Glutamatergic neuron (in vitro differentiated cells): Measurements from ENCODE around the gene FNIP2. TPM values are rescaled to one million over a fixed set of nuclear protein-coding genes. Genes with fewer than 3 reads are reported as not detected.

Experiments used
- DNase-seq: peaks from one replicate; pipeline ENCODE4 v3.0.0; 2022
- H3K27ac Mint-ChIP-seq: one replicate; pipeline ENCODE4 v1.8.0; 2020; ENCODE audit warnings: mild to moderate bottlenecking, mixed read lengths, inconsistent platforms; ENCODE audit not compliant: unreplicated experiment
- H3K27me3 Mint-ChIP-seq: one replicate; pipeline ENCODE4 v1.8.0; 2020; ENCODE audit warnings: mild to moderate bottlenecking, moderate library complexity, mixed read lengths, inconsistent platforms; ENCODE audit not compliant: unreplicated experiment
- H3K36me3 Mint-ChIP-seq: one replicate; pipeline ENCODE4 v1.8.0; 2020; ENCODE audit warnings: mild to moderate bottlenecking, mixed read lengths, inconsistent platforms; ENCODE audit not compliant: unreplicated experiment
- H3K4me1 Mint-ChIP-seq: one replicate; pipeline ENCODE4 v1.8.0; 2020; ENCODE audit warnings: mild to moderate bottlenecking, low read depth, mixed read lengths, inconsistent platforms; ENCODE audit not compliant: unreplicated experiment
- H3K4me3 Mint-ChIP-seq: one replicate; pipeline ENCODE4 v1.8.0; 2020; ENCODE audit warnings: mild to moderate bottlenecking, mixed read lengths, inconsistent platforms; ENCODE audit not compliant: unreplicated experiment
- H3K9me3 Mint-ChIP-seq: one replicate; pipeline ENCODE4 v1.8.0; 2020; ENCODE audit warnings: mild to moderate bottlenecking, moderate library complexity, mixed read lengths, inconsistent platforms; ENCODE audit not compliant: unreplicated experiment
- CTCF ChIP-seq: fragments of 200-600 bp; sonication (generic); IDR thresholded peaks from one replicate; pipeline ENCODE4 v1.5.0; 2021; ENCODE audit not compliant: partially characterized antibody, unreplicated experiment
- total RNA-seq: library from RNA; stranded (reverse); fragmentation: NEBNext Ultra II Directional; extraction: Animal tissue kit (Norgen Biotek cat#: 25700); gene quantifications from one replicate; pipeline ENCODE4 v1.2.1, GENCODE V29; 2021; ENCODE audit not compliant: unreplicated experiment

FNIP2 gene
- total RNA-seq, 1 donor from 2014 or later: 53.2 TPM

- Mint-ChIP-seq H3K27ac (no peak overlapping the region), H3K4me3 (no peak overlapping the region), H3K27me3 (no peaks in the 10 kb centered on the region), H3K4me1 (peaks cover 19% of the 10 kb centered on the region), H3K9me3 (no peaks in the 10 kb centered on the region), H3K36me3 (no peaks in the 10 kb centered on the region)
- DNase-seq: no peak
- TF ChIP-seq CTCF: no peak
Observed at GRCh38 chr4:158819942-158820786, 51.3 kb downstream of the FNIP2 start.

GRCh38 chr4:158821228-158821971, 52.6 kb downstream of the FNIP2 start:
- Mint-ChIP-seq H3K4me3 (no peak overlapping the region), H3K27ac (no peak overlapping the region), H3K9me3 (no peaks in the 10 kb centered on the region), H3K4me1 (peaks cover 30% of the 10 kb centered on the region), H3K27me3 (no peaks in the 10 kb centered on the region), H3K36me3 (no peaks in the 10 kb centered on the region)
- DNase-seq: no peak
- TF ChIP-seq CTCF: no peak

- no peak for DNase-seq
- Mint-ChIP-seq H3K27ac (no peak overlapping the region), H3K36me3 (no peaks in the 10 kb centered on the region), H3K4me3 (no peak overlapping the region), H3K27me3 (no peaks in the 10 kb centered on the region), H3K9me3 (no peaks in the 10 kb centered on the region), H3K4me1 (peaks cover 30% of the 10 kb centered on the region)
- TF ChIP-seq CTCF: no peak
Observed at GRCh38 chr4:158822348-158822747, 53.5 kb downstream of the FNIP2 start.

GRCh38 chr4:158823461-158823873, 54.6 kb downstream of the FNIP2 start:
- no peak for DNase-seq
- Mint-ChIP-seq H3K27me3 (no peaks in the 10 kb centered on the region), H3K9me3 (no peaks in the 10 kb centered on the region), H3K4me3 (no peak overlapping the region), H3K27ac (no peak overlapping the region), H3K36me3 (no peaks in the 10 kb centered on the region), H3K4me1 (peaks cover 30% of the 10 kb centered on the region)
- TF ChIP-seq CTCF: no peak
